Measurements from ENCODE around the gene GPRC5D.

Gene GPRC5D

DNA sequence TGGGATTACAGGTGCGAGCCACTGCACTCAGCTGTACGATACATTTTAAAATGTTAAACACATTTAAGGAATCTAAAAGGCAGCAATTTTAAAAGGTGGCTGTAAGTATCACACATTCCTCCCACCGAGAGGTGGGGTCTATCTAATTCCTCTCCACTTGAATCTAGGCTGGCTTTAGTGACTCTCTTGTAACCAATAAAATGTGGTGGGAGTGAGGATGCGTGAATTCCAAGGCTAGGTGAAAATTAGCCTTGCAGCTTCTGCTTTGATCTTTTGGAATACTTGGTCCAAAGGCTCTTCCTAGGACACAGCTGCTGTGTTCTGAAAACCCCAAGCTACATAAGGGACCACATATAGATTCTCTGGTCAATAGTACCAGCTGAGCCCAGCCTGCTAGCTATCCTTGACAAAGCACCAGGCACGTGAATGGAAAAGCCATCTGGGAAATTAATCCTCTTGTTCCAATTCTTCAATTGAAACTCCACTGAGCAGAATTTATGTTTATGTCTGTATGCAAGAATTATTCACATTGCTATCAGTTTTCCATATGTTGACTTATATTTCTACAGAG, 8.8 kb upstream of the GPRC5D start:
- no peak for DNase-seq
- no peak overlapping the region for H3K4me3 Mint-ChIP-seq

DNA sequence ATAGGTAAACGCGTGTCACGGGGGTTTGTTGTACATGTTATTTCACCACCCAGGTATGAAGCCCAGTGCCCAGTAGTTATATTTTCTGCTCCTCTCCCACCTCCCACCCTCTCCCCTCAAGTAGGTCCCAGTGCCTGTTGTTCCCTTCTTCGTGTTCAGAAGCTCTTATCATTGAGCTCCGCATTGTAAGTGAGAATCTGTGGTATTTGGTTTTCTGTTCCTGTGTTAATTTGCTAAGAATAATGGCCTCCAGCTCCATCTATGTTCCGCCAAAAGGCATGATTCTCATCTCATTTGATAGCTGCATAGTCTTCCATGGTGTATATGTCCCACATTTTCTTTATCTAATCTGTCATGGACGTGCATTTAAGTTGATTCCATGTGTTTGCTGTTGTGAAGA, 6.9 kb upstream of the GPRC5D start:
- Mint-ChIP-seq H3K27ac (no peak overlapping the region), H3K27me3 (peaks cover 5% of the 10 kb centered on the region), H3K4me1 (ENCODE audit: low read depth) (no peaks in the 10 kb centered on the region), H3K36me3 (ENCODE audit: low read depth) (no peaks in the 10 kb centered on the region), H3K9me3 (no peaks in the 10 kb centered on the region), H3K4me3 (no peak overlapping the region)
- no peak for DNase-seq

More for the DNA sequence above, 8.8 kb upstream of the GPRC5D start:
- no peaks in the 10 kb centered on the region for H3K36me3 Mint-ChIP-seq (ENCODE audit: low read depth)
- H3K9me3 Mint-ChIP-seq, result no peaks in the 10 kb centered on the region
- H3K27me3 Mint-ChIP-seq, result peaks cover 5% of the 10 kb centered on the region
- no peak overlapping the region for H3K27ac Mint-ChIP-seq
- H3K4me1 Mint-ChIP-seq (ENCODE audit: low read depth), result peaks cover 3% of the 10 kb centered on the region

DNA sequence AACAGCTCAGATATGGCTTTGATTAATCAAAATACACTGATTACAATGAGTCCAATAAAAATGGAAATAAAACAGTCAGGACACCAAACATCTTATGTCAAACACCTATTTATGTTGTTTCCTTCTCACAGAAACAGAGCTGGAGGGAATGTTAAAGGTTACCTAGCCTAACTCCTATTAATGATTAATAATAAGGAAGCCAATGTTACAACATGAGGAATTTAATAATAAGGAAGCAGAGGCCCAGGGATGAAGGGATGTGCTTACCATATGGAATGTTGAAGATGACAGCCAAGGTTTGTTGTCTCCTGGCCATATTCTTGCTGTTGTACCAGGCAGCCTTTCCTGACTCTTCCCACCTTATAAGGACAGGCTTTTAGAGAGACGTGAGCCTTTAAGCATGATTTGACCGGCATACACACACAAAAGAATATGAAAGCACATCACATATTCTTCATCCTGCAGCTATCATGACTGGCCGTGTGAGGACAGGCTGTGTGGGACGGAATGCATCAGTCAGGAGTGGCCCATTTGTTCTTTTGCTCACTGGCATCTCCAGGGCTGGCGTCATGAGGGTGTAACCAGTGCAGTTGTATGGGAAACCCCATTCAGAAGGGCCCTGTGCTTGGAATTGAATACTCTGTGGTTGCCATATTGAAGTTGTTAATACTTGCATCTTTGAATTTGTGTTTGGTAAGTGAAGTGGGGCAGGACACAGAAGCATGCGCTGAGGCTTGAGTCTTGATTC, 3.1 kb upstream of the GPRC5D start:
- H3K4me3 Mint-ChIP-seq, result no peak overlapping the region
- H3K9me3 Mint-ChIP-seq, result no peaks in the 10 kb centered on the region
- H3K27me3 Mint-ChIP-seq, result peaks cover 5% of the 10 kb centered on the region
- H3K36me3 Mint-ChIP-seq (ENCODE audit: low read depth), result no peaks in the 10 kb centered on the region
- no peaks in the 10 kb centered on the region for H3K4me1 Mint-ChIP-seq (ENCODE audit: low read depth)
- no peak overlapping the region for H3K27ac Mint-ChIP-seq
- DNase-seq, result no peak

DNA sequence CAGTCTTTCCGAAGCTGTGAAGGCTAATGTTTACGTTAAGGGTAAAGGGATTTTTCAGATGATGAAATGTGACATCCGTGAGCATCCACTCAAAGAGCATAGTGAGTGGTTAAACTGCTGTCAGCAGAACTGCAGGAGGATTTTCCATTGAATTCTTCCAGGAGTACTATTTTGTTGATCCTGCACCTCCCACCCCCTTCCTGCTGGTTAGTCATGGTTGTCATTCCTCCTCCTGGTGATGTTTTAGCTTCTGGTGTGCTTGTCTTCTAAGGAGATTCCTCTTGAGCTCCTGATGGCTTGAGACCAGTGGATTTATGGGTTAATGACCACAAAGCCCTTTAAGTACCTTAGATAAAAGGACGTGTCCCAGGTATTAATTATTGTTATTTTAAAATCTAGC, 2.4 kb upstream of the GPRC5D start:
- no peaks in the 10 kb centered on the region for H3K9me3 Mint-ChIP-seq
- H3K4me3 Mint-ChIP-seq, result no peak overlapping the region
- DNase-seq, result no peak
- no peaks in the 10 kb centered on the region for H3K4me1 Mint-ChIP-seq (ENCODE audit: low read depth)
- peaks cover 5% of the 10 kb centered on the region for H3K27me3 Mint-ChIP-seq
- no peaks in the 10 kb centered on the region for H3K36me3 Mint-ChIP-seq (ENCODE audit: low read depth)
- no peak overlapping the region for H3K27ac Mint-ChIP-seq

DNA sequence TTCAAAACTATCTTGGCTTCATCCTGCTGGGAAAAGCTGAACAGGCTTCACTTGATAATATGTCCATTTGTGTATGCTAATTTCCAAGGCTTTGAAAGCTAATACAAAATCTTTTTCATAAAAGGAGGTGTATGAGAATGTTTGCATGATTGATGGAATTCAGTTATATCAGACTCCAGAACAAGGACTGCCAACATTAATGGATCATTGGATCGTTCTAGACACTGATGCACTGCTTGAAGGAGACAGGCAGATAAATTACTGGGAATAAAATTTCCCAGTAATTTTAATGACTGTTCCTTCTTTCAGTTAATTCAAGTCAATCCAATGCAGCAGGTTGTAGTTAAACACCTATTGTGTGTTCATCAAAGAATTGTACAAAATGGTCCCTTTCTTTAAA, 466 bp downstream of the GPRC5D start:
- no peak for DNase-seq
- Mint-ChIP-seq H3K27ac (no peak overlapping the region), H3K4me3 (no peak overlapping the region), H3K27me3 (no peaks in the 10 kb centered on the region), H3K4me1 (ENCODE audit: low read depth) (peaks cover 6% of the 10 kb centered on the region), H3K9me3 (no peaks in the 10 kb centered on the region), H3K36me3 (ENCODE audit: low read depth) (no peaks in the 10 kb centered on the region)

DNA sequence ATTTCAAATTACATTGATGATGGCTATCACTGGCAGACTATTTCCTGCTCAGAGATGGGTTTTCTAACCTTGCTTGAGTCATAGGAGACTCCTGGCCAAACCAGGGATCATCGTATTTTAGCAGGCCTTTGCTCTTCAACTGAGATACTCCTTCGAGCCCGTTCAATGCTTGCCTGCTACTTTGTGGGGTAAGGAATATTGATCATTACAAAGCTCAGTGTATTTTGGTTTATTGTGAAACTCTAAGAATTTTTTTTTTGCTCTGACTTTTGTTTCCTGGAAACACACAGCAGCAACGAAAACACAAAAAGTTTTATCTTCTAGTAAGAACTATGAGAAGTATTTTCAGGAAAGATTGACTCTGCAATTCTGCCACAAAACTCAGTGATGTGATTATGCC, 4.1 kb downstream of the GPRC5D start:
- Mint-ChIP-seq H3K9me3 (no peaks in the 10 kb centered on the region), H3K4me3 (no peak overlapping the region), H3K27me3 (no peaks in the 10 kb centered on the region), H3K4me1 (ENCODE audit: low read depth) (peaks cover 6% of the 10 kb centered on the region), H3K36me3 (ENCODE audit: low read depth) (no peaks in the 10 kb centered on the region), H3K27ac (no peak overlapping the region)
- no peak for DNase-seq

DNA sequence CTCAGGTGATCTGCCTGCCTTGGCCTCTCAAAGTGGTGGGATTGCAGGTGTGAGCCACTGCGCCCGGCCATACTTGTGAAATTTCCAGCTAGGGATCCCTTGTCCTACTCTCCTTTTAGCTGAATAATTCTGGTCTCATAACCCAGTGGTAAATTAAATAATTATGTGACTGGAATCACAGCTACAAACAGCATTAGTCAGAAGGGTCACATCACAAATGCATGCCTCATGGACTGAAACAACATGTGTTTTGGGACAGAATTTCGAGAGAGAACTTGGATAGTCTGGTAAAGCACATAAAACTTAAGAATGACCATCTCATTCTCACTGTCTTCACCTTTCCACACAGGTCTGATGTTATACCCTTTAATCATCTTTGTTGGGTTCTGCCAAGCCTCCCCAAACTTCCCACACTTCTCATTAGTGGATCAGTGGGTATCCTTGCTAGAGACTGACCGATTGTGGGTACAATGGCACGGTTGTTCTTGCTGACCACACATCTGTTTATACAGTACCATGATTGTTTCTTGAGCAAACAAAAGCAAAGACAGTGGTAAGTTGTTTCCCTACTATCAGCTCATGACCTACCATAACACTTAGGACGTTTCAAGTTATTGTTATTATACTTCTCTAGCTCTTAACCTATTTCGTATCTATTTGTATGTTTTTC, 5.1 kb downstream of the GPRC5D start:
- Mint-ChIP-seq H3K4me3 (no peak overlapping the region), H3K27me3 (no peaks in the 10 kb centered on the region), H3K4me1 (ENCODE audit: low read depth) (peaks cover 6% of the 10 kb centered on the region), H3K27ac (no peak overlapping the region), H3K36me3 (ENCODE audit: low read depth) (no peaks in the 10 kb centered on the region), H3K9me3 (no peaks in the 10 kb centered on the region)
- no peak for DNase-seq

DNA sequence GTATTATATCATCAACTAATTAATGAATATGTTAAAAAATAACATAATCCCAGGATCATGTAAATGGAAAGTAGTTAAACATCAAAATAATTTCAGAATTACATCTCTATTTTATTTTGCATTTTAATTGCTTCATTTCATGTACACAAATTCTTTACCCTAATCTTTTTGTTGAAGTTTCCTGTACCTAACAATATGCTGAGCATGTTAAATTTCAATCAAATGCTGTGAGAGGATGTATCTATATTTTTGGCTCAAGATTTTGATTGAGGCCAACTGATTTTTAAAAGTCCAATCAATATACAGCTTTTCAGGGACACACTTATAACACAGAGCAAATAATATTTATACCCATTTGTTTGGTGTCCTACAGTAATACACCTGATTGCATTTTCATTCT, 6.4 kb downstream of the GPRC5D start:
- DNase-seq, result no peak
- Mint-ChIP-seq H3K4me1 (ENCODE audit: low read depth) (peaks cover 6% of the 10 kb centered on the region), H3K4me3 (no peak overlapping the region), H3K36me3 (ENCODE audit: low read depth) (no peaks in the 10 kb centered on the region), H3K27me3 (no peaks in the 10 kb centered on the region), H3K9me3 (no peaks in the 10 kb centered on the region), H3K27ac (no peak overlapping the region)

DNA sequence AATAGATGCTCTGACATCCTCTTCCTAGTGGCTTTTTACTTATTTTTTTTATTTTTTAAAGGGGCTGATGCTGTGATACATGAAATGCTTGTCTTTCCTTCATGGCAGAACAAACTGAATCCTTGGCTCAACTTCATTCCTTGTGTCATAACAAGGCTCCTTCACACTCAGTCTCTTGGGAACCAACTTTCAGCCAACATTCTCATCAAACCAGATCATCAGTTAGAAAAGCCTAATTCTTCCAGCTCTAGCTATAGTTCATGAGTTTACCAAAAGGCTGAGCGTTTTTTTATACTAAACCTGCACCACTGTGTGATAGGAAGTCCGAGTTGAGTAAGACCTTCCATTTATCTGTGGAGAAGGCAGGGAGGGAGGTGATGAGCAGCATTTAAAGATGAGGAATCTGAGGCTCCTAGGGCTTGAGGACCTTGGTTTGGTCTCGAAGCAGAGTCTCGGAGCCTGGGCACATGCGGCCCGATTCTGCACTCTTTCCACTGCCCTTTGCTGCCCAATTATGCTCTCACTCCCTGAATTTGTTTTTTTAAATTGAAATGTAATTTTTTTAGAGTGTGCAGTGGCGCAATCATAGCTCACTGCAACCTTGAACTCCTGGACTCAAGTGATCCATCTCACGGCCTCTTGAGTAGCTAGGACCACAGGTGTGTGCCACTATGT, 8.2 kb downstream of the GPRC5D start:
- H3K36me3 Mint-ChIP-seq (ENCODE audit: low read depth), result no peaks in the 10 kb centered on the region
- no peaks in the 10 kb centered on the region for H3K9me3 Mint-ChIP-seq
- H3K27ac Mint-ChIP-seq, result no peak overlapping the region
- H3K4me1 Mint-ChIP-seq (ENCODE audit: low read depth), result peaks cover 6% of the 10 kb centered on the region
- no peak overlapping the region for H3K4me3 Mint-ChIP-seq
- H3K27me3 Mint-ChIP-seq, result no peaks in the 10 kb centered on the region
- no peak for DNase-seq

DNA sequence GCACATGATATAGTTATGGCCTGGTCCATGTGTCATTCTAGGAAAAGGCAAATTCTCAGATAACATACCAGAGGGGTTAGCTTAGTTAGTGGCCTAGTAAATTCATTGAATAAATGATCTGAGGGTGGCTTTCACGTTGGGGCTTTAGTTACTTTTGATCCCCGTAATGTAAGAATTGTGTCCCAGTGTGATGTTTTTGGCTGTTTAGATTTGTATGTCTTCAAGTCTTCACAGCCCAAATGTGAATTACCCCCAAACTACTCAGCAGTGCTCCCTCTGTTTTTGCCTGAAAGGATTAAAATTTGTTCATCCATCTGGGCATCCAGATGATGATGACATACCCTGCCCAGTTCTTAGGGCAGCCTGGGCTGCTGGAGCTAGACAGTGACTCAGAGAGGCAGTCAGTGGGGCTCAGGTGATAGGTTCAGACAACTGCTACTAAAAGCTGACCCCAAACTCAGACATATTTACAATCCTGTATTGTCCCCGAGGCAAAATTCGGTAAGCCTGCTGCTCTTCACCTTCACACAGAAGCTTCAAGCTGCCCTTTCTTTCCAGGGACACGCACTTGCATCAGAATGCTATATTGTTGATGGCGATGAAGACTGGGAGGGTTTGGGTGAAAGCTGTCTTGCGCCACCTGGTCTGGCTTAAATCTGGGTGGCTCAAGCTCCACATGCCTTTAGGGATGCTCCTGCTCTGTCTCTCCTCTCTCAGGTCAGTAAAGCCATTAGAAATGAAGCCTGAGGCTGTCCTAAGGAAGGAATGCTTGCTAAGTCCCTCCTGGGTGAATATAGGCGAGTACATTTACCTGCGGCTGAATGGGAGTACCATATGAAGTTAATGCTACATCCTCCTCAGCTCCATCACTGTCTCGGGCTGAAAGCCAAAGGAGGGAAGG, 10.3 kb downstream of the GPRC5D start:
- no peaks in the 10 kb centered on the region for H3K27me3 Mint-ChIP-seq
- H3K4me3 Mint-ChIP-seq, result no peak overlapping the region
- H3K36me3 Mint-ChIP-seq (ENCODE audit: low read depth), result no peaks in the 10 kb centered on the region
- no peaks in the 10 kb centered on the region for H3K9me3 Mint-ChIP-seq
- no peaks in the 10 kb centered on the region for H3K4me1 Mint-ChIP-seq (ENCODE audit: low read depth)
- DNase-seq, result no peak
- no peak overlapping the region for H3K27ac Mint-ChIP-seq

DNA sequence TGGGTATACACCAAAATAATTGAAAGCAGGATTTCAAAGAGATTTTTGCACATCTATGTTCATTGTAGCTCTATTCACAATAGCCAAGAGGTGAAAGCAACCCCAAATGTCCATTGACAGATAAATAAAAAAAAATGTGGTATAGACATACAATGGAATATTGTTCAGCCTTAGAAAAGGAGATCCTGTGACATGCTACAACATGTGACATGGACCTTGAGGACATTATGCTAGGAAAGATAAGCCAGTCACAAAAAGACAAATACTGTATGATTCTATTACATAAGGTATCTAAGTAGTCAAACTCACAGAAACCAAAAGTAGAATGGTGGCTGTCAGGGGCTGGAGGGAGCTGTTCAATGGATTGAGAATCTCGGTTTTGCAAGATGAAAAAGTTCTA, 12.1 kb downstream of the GPRC5D start:
- Mint-ChIP-seq H3K4me3 (no peak overlapping the region), H3K27ac (no peak overlapping the region), H3K9me3 (no peaks in the 10 kb centered on the region), H3K27me3 (no peaks in the 10 kb centered on the region), H3K36me3 (ENCODE audit: low read depth) (no peaks in the 10 kb centered on the region), H3K4me1 (ENCODE audit: low read depth) (no peaks in the 10 kb centered on the region)
- DNase-seq, result no peak

DNA sequence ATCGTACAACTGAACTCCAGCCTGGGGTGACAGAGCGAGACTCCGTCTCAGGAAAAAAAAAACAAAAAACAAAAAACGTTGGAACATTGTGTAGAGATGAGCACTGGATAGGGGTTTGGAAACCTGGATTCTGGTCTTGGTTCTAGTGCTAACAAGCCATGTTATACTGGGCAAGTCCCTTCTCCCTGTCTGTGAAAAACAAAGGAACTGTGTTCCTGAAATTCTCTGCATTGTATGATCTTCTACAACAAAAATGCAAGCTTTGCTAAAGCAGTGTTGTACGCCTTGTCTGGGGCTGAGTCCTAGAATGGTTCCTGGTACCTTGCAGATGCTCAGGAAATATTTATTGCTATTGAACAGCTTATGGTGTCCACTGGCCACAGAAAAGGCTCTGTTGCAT, 13.4 kb downstream of the GPRC5D start:
- H3K27ac Mint-ChIP-seq, result no peak overlapping the region
- no peaks in the 10 kb centered on the region for H3K9me3 Mint-ChIP-seq
- no peak overlapping the region for H3K4me3 Mint-ChIP-seq
- H3K27me3 Mint-ChIP-seq, result peaks cover 3% of the 10 kb centered on the region
- DNase-seq, result no peak
- no peaks in the 10 kb centered on the region for H3K36me3 Mint-ChIP-seq (ENCODE audit: low read depth)
- no peaks in the 10 kb centered on the region for H3K4me1 Mint-ChIP-seq (ENCODE audit: low read depth)

DNA sequence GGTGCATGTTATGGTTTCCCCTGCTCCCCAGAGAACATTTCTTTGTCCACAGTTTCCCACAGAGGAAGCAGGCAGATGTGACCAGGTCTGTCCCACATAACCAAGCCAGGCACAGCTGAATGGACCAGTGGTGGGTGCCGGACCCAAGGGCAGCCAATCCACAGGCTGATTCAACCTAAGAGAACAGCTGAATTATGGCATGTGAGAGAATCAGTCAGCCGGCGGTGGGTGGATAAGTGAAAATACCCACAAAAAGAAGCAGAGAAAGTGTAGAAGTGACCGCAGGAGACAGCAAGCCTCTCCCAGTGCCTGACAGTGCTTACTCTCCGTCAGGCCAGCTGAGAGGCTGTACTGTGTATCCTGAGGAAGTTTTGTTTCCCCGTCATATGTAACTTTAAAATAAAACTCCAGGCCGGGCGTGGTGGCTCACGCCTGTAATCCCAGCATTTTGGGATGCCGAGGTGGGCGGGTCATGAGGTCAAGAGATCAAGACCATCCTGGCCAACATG, 14.9 kb downstream of the GPRC5D start:
- H3K27me3 Mint-ChIP-seq, result peaks cover 3% of the 10 kb centered on the region
- no peaks in the 10 kb centered on the region for H3K9me3 Mint-ChIP-seq
- DNase-seq, result no peak

DNA sequence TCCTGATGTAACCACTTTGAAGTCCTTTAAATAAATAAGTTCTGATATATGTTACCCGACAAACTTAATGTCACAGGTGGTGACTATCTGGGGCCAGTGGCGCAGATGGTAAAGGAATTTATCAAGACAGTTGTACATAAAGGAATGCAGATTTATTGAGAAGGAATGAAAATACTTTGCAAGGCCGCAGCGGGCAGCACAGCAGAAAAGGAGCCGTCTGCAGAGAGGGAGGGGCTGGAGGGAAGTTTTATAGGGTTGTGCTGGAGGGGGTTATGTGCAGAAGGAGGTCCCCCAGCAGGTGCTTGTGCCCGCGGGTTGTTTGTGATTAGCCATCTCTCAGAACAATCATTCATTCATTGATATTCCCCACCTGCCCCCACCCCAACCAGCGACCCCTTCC, 17.4 kb downstream of the GPRC5D start:
- no peak for DNase-seq
- H3K27ac Mint-ChIP-seq, result no peak overlapping the region
- no peak overlapping the region for H3K4me3 Mint-ChIP-seq
- H3K27me3 Mint-ChIP-seq, result peaks cover 3% of the 10 kb centered on the region
- no peaks in the 10 kb centered on the region for H3K36me3 Mint-ChIP-seq (ENCODE audit: low read depth)
- H3K9me3 Mint-ChIP-seq, result no peaks in the 10 kb centered on the region
- no peaks in the 10 kb centered on the region for H3K4me1 Mint-ChIP-seq (ENCODE audit: low read depth)

More for the DNA sequence above, 14.9 kb downstream of the GPRC5D start:
- Mint-ChIP-seq H3K4me3 (no peak overlapping the region), H3K27ac (no peak overlapping the region), H3K4me1 (ENCODE audit: low read depth) (no peaks in the 10 kb centered on the region), H3K36me3 (ENCODE audit: low read depth) (no peaks in the 10 kb centered on the region)
